ENCODE data around the gene DICER1.
A peak's percentile ranks its signal among the peaks of the same experiment; 100 is the strongest.
"Not testable (repeated sequence)": the region's sequence is repeated elsewhere in the genome, so short reads cannot be mapped to it uniquely, and the experiment has no call there.

DICER1 gene, protein sequence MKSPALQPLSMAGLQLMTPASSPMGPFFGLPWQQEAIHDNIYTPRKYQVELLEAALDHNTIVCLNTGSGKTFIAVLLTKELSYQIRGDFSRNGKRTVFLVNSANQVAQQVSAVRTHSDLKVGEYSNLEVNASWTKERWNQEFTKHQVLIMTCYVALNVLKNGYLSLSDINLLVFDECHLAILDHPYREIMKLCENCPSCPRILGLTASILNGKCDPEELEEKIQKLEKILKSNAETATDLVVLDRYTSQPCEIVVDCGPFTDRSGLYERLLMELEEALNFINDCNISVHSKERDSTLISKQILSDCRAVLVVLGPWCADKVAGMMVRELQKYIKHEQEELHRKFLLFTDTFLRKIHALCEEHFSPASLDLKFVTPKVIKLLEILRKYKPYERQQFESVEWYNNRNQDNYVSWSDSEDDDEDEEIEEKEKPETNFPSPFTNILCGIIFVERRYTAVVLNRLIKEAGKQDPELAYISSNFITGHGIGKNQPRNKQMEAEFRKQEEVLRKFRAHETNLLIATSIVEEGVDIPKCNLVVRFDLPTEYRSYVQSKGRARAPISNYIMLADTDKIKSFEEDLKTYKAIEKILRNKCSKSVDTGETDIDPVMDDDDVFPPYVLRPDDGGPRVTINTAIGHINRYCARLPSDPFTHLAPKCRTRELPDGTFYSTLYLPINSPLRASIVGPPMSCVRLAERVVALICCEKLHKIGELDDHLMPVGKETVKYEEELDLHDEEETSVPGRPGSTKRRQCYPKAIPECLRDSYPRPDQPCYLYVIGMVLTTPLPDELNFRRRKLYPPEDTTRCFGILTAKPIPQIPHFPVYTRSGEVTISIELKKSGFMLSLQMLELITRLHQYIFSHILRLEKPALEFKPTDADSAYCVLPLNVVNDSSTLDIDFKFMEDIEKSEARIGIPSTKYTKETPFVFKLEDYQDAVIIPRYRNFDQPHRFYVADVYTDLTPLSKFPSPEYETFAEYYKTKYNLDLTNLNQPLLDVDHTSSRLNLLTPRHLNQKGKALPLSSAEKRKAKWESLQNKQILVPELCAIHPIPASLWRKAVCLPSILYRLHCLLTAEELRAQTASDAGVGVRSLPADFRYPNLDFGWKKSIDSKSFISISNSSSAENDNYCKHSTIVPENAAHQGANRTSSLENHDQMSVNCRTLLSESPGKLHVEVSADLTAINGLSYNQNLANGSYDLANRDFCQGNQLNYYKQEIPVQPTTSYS (N-terminal part only)

DNA sequence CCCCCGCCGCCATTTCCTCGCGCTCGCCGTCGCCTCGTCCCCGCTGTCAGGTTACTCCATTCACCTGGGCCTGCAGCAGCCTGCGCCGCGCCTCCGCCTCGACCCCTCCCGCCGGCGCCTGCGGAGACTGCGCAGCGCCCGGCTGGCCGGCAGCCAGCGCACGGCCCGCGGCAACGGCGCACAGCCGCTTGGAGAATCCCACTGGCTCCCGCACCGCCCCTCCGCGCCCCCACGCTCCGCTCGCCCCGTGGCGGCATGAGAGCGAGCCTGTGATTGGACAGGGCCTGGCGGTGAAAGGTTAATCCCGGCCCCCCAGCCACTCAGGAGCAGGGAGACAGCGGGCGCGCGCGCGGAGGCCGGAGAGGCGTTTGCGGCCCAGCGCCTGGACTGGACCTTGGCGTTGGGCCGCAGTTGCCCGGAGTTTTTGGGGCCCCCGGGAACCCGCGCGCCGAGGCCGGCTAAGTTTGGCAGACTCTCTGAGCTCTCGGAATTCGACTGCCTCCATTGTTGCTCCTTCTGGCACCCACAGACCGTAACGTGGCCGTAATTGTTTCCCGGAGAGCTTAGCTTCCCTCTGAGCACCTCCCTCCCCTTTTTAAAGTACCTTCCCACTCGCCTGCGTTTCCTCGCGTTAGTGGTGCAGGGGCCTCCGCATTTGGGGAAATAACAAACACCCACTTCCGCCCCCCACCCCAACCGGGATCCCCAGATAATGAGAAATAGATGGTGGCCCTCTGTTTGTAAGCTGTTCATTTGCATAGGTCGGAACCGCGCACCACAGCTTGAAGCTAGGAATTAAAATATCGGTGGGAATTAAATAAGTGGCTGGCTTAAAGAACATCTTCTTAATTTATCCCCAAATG, at the start of gene DICER1:
Gene DICER1 (minus strand): TSS at position 203 of the 863 bp plus-strand sequence. CDS start 24,071 bp downstream, outside the sequence.
- peak; percentile 97 to 99 for DNase-seq (ENCODE audit: low read depth in 1 of 2, low spot score in 1 of 2)
- in situ Hi-C loops (cut with HindIII; ENCODE audit: low pct_unique_long_range_greater_than_20kb, low sequenced_read_pairs): no loop called here
- TF ChIP-seq JUND (IDR thresholded peaks at IDR 0.05; ENCODE audit: low read depth): no peak

DNA sequence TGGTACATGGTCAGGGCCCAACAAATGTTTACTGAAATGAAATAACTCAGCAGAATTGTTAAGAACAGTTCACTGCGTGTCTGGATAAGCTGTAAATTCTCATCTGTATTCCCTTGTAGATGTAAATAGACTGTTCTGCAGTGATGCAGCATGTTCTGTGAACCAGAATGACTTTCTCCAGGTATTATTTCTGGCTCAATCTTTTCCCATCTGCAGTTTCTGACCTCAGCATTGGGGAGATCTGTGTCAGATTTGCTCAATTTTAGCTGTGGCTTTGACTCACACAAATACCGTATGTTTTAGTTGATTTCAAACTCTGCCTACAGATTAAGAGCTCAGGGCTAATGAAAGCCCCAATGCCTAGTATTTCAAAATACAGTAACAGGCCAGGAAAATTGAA, 49.2 kb upstream of the DICER1 start:
- in situ Hi-C loops (cut with HindIII; ENCODE audit: low pct_unique_long_range_greater_than_20kb, low sequenced_read_pairs): no loop called here
- TF ChIP-seq JUND (IDR thresholded peaks at IDR 0.05; ENCODE audit: low read depth): no peak
- DNase-seq (ENCODE audit: low read depth in 1 of 2, low spot score in 1 of 2): no peak

DNA sequence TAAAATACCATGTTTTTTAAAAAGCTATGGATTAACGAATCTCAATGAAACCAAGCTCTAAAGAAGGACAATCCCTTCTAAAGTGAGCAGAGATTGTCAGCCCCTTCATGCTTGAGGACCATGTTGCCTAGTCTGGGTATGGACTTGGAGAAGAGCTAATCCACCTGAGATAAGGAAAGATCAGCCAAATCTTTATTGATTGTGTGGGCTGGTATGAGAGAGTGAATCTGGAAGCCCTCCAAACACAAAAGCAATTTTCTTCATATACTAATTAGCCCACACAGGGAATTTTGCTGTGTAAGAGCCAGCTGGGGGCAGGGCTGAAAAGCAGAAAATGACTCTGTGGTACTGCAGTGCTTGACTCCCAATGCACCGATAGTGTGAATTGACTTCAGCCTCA, 47.4 kb upstream of the DICER1 start:
- no peak for DNase-seq (ENCODE audit: low read depth in 1 of 2, low spot score in 1 of 2)
- TF ChIP-seq JUND (IDR thresholded peaks at IDR 0.05; ENCODE audit: low read depth): no peak
- in situ Hi-C loops (cut with HindIII; ENCODE audit: low pct_unique_long_range_greater_than_20kb, low sequenced_read_pairs): no loop called here

DNA sequence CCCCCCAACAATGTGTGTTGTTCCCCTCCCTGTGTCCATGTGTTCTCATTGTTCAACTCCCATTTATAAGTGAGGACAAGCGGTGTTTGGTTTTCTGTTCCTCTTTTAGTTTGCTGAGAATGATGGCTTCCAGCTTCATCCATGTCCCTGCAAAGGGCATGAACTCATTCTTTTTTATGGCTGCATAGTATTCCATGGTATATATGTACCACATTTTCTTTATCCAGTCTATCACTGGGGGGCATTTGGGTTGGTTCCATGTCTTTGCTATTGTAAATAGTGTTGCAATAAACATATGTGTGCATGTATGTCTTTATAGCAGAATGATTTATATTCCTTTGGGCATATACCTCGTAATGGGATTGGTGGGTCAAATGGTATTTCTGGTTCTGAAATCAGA, 44.4 kb upstream of the DICER1 start:
- DNase-seq (ENCODE audit: low read depth in 1 of 2, low spot score in 1 of 2): not testable (repeated sequence)

DNA sequence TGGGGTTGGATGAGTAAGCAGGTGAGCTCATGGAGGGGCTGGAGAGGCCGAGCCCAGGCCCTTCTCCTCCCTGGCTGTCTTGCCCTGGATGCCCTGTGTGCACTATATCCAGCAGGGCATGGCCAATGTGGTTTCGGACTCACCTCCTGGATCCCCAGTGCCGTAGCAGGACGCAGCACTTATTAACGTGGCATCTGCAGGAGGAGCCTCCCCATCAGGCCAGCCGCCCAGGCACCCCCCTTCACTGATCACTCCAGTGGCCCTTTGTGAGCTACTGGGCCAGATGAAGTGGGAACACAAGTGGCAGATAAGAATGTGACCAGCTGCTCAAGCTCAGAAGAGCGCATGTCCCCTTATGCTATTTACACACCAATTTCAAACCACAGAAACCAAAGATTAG, 43.1 kb upstream of the DICER1 start:
- in situ Hi-C loops (cut with HindIII; ENCODE audit: low pct_unique_long_range_greater_than_20kb, low sequenced_read_pairs): no loop called here
- DNase-seq (ENCODE audit: low read depth in 1 of 2, low spot score in 1 of 2): no peak

More for the DNA sequence above, 44.4 kb upstream of the DICER1 start:
- in situ Hi-C loops (cut with HindIII; ENCODE audit: low pct_unique_long_range_greater_than_20kb, low sequenced_read_pairs): not testable (repeated sequence)

DNA sequence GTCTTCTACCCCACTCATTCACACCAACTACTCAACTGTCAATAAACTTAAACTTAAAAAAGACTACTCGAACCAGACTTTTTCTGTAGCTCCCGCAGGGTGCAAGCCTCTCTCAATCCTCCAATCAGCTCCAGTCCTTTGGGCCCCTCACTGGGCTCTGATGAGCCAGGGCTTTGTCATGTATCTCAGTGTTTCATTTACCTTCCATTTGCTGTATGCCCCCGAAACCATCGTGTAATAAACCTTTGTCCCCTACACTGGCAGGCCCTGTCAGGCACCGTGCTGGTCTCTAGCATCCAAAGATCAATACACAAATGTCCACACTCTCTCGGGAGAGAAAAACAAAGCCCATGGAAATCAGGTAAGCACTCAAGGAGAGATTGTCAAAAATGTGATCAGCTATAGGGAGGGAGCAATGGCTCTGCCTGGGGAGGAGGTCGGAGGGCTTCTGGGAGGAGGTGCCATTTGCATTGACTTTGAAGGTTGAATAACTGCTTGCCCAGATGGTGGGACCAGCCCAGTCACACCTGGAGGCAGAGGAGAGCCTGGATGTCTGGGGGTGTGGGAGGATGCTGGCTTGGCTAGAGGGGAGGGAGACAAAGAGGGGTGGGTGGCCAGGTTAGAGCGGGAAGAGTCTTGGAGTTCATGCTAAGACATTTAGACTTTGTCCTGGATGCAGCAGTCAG, 42.1 kb upstream of the DICER1 start:
- no peak for DNase-seq (ENCODE audit: low read depth in 1 of 2, low spot score in 1 of 2)
- TF ChIP-seq JUND (IDR thresholded peaks at IDR 0.05; ENCODE audit: low read depth): no peak
- in situ Hi-C loops (cut with HindIII; ENCODE audit: low pct_unique_long_range_greater_than_20kb, low sequenced_read_pairs): no loop called here

More for the DNA sequence above, 43.1 kb upstream of the DICER1 start:
- no peak for TF ChIP-seq JUND (IDR thresholded peaks at IDR 0.05; ENCODE audit: low read depth)

DNA sequence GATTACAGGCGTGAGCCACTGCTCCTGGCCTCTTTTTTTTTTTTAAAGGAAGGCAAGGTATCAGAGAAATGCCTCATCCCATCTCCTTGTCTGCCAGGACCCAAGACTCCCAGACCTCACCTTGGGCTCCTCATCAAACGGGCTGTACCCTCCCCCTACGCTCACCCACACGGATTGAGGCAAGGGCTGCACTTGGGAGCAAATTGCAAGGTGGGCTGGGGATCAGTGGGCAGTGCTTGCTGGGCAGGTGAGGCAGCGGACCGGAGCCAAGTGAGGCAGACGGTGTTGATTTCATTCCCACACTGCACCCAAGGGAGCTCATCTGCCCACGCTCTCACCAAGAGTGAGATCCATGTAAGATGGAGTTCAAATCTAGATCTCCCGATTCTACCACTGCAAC, 41.0 kb upstream of the DICER1 start:
- in situ Hi-C loops (cut with HindIII; ENCODE audit: low pct_unique_long_range_greater_than_20kb, low sequenced_read_pairs): no loop called here
- no peak for TF ChIP-seq JUND (IDR thresholded peaks at IDR 0.05; ENCODE audit: low read depth)
- no peak for DNase-seq (ENCODE audit: low read depth in 1 of 2, low spot score in 1 of 2)

DNA sequence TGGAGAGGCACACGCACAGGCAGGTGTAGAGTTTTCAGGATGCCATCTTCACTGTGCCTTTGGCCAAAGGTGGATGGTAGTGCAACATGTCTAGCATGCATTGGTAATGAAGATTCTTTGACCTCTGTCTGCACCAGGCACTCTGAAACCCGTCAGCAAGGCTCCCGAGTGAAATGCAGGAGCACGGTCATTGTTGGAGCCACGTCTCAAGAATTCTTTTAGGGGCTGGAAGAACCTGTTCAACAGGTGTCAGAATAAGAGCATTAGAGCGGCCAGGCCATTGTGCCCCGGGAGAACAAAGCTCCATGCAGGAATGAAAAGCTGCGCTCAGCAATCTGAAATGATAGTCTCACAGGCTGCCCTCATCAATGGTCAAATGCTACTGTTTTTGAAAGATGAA, 40.2 kb upstream of the DICER1 start:
- in situ Hi-C loops (cut with HindIII; ENCODE audit: low pct_unique_long_range_greater_than_20kb, low sequenced_read_pairs): no loop called here
- peak; percentile 46 to 97 for DNase-seq (ENCODE audit: low read depth in 1 of 2, low spot score in 1 of 2)
- TF ChIP-seq JUND (IDR thresholded peaks at IDR 0.05; ENCODE audit: low read depth): 0 out of 2 replicates have a peak, but pooled peaks have one; percentile 11

DNA sequence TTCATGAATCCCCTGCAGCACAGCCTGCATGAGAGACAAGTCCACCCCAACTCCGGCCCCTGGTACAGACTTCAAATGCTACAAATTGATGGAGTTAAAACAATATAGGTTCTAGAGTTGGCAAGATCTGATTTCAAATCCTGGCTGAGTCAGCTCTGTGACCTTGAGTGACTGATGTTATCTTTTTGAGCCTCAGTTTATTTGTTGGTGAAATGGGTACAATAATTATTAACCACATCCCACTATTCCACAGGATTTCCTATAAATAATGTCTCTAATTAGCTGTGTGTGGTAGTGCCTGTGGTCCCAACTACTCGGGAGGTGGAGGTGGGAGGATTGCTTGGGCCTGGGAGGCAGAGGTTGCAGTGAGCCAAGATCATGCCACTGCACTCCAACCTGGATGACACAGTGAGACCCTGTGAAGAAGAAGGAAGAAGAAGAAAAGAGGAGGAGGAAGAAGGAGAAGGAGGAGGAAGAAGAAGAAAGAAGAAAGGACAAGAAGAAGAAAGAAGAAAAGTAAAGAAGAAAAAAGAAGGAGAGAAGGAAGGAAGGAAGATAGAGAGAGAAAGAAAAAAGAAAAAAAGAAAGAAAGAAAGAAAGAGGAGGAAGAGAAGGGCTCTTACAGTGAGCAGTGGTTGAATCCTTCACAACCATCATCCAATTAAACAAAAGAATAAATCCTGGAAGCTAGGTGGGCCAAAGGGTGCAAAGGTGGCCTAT, 39.7 kb upstream of the DICER1 start:
- DNase-seq (ENCODE audit: low read depth in 1 of 2, low spot score in 1 of 2): no peak
- TF ChIP-seq JUND (IDR thresholded peaks at IDR 0.05; ENCODE audit: low read depth): no peak
- in situ Hi-C loops (cut with HindIII; ENCODE audit: low pct_unique_long_range_greater_than_20kb, low sequenced_read_pairs): no loop called here

DNA sequence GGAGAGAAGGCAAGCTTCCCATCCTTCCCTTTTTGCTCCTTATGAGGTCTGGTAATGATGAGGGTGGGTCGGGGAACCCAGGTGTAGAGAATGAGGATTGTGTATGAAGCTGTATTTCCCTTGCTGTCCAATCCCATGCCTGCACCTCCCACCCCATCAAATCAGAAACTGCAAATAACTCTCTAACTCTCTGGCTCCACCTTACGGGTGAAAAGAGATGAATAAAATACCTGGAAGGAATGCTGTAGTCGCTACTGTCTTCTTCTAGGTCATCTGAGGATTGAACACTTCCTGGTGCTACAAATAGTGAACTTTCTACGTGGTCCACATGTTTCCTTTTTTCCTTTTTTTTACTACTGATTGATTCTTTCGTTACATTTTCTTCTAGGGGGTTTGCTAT, 38.9 kb upstream of the DICER1 start:
- peak; percentile 54 to 89 for DNase-seq (ENCODE audit: low read depth in 1 of 2, low spot score in 1 of 2)
- in situ Hi-C loops (cut with HindIII; ENCODE audit: low pct_unique_long_range_greater_than_20kb, low sequenced_read_pairs): no loop called here
- TF ChIP-seq JUND (IDR thresholded peaks at IDR 0.05; ENCODE audit: low read depth): no peak

DNA sequence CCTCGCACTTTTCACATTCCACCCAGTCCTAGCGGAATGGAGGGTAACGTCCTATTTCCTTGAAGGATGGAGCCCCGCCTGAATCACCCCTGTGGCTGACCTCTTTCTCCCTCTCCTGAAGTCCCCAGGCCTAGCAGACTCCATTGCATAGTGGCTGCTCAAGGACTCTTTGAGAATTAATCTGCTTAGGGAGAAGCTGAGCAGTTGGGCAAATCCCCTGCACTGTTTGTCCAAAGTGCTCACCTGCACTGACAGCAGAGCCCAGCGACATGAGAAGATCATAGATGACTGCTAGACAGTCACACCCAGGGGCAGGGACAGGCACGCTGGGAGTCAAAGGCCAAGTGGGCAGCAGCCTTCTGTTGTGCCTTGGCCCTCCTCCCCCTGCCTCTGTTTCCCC, 37.7 kb upstream of the DICER1 start:
- TF ChIP-seq JUND (IDR thresholded peaks at IDR 0.05; ENCODE audit: low read depth): no peak
- in situ Hi-C loops (cut with HindIII; ENCODE audit: low pct_unique_long_range_greater_than_20kb, low sequenced_read_pairs): no loop called here
- DNase-seq (ENCODE audit: low read depth in 1 of 2, low spot score in 1 of 2): no peak

All from T47D (cell line).